Lung microvascular endothelial cell (primary cell): Measurements from ENCODE around the gene AMPD1. TPM values are rescaled to one million over a fixed set of nuclear protein-coding genes. Genes with fewer than 3 reads are reported as not detected.

Experiments used
- DNase-seq, 2 donors: peaks; one replicate each; pipeline versions ENCODE4 v3.0.0 to v3.0.0-alpha.2; 2010; ENCODE audit warnings: low read depth in 2 of 2
- total RNA-seq: library from RNA; depleted of rRNA; stranded (reverse); fragments of >200 nt; gene quantifications from 2 replicates; pipeline ENCODE4 v1.2.1, GENCODE V29; 2014

Gene AMPD1
- not detected in 2 replicates for total RNA-seq

DNA sequence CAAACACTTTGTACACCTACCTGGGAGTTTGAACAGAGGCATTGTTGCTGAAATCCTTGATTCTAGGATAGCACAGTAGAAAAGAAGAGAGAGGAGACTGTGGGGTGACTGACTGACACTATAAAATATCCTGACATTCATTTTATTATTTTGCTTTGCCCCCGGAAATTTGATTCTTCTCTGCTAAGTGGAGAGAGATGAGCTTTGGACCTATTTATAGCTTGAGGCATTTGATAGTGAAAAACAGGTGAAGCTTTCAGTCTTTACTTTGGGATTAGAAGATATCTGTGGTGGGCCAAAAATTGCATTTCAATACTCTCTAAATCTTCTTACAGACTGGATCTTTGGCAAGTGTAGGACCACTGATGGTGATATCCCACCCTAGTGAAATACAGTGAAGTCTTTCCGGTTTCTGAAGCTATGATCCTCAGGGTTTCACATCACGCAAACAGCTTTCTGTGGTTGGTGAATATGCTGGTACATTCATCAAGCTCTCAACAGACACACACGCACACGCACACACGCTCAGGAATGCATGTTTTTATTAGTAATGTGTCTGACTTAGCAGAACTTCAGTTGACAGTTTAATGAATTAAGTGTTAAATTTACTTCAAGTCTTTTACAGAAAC is at the start of gene AMPD1:
TSS of gene AMPD1 (minus strand) at position 117 of the 629 bp plus-strand sequence. CDS start at position 42, 75 bp downstream.
- peak in 1 of 2 donors; percentile 3 for DNase-seq

DNA sequence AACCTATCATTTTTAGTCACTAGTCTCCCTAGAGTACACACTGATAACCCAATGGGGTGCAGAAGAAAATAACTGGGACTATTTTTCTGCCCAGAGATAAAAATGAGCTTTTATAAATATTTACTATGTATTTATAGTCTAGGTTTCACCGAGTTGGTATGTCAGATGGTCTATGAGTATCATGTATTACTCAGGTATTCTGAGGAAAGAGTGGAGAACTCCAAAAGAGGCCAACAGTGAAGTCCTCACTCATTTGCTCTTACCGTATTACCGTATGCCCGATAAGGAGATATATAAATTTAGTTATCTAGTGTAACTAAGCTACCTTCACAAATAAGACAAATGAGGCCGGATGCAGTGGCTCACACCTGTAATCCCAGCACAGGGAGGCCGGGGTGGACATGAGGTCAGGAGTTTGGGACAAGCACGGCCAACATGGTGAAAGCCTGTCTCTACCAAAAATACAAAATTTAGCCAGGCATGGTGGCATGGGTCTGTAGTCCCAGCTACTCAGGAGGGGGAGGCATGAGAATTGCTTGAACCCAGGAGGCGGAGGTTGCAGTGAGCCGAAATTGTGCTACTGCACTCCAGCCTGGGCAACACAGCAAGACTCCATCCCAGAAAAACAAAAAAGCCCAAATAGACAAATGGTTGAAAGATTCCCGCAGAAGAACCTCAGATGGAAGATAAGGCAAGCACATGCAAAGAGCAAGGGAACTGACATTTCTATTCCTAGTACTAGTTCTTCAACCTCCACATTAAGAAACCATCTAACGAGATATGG is 46.8 kb upstream of the AMPD1 start:
- DNase-seq, result no peak

- DNase-seq, result no peak
Observed at GRCh38 chr1:114740331-114740730, 45.0 kb upstream of the AMPD1 start.

DNA sequence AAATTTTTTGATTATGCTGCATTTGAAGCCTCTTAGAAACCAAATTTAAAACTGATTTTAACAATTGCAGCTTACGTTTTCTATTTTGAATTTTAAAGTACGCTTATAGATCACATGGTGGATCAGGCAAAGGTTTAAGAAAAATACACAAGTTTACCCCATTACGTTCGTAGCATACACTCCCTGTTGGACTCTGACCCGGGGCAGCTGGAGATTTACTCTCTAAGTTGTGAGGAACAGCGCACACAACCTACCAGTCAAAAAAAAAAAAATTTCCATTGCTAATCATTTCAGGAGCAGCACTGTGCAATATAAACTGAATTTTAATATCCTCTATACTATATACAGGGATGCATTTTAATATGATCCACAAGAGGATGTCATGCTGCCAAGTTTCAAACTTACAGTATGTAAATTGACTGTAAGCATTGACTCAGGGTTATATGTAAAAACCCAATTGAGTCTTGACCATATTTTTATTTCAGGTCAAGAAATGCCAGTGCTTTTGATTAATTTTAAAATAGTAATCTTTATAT is 42.0 kb upstream of the AMPD1 start:
- DNase-seq, result no peak

DNA sequence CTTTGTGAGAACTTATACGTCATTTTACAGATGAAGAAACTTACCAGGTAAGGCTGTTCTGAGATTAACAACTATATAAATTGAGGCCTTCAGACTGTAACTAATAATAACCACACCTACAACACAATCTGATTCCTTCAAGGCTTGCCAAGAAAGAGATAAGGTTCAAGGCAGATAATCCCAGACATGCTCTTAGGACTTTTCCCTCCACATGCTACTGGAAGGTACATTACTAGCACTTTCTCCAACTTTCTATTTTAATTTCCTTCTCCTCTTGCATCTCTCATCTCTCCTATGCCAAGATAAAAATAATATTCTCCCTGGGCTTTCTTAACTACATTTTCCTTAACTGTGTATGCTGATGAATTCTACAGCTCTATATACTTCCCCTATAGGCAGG is 40.1 kb upstream of the AMPD1 start:
- no peak for DNase-seq

DNA sequence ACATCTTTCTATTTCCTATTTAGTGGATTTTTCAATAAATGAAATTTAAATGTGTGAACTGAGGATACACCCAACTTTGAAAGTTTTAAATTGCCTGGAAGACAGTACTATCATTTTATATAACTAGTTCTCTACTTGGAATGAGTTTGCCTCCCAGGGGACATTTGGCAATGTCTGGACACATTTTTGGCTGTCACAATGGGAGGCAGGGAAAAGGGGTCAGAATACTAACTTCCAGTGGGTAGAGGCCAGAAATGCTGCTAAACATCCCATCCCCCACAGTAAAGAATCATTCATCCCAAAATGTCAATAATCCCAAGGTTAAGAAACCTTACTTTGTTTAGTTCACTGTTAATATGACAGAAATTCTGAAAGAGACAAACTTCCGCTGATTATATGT is 34.4 kb upstream of the AMPD1 start:
- peak in 1 of 2 donors; percentile 18 for DNase-seq

GRCh38 chr1:114728553-114728952 is 33.2 kb upstream of the AMPD1 start:
- no peak for DNase-seq

DNA sequence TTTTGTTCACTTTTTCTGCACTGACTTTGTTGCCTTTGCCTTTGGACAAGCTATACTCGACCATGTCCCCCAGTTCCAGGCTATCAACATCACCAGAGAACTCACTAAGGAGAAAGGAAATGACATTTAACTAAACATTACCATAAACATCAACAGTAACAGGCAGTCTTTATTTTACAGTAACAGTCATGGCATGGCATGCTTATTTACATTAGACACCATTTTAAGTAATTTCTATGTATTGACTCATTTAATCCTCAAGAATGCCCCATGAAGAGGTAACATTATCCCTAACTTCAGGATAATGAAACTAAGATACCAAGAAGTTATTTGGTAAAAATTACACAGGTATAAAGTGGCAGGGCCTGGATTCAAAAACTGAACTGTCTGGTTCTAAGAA is 29.9 kb upstream of the AMPD1 start:
- DNase-seq, result no peak

DNA sequence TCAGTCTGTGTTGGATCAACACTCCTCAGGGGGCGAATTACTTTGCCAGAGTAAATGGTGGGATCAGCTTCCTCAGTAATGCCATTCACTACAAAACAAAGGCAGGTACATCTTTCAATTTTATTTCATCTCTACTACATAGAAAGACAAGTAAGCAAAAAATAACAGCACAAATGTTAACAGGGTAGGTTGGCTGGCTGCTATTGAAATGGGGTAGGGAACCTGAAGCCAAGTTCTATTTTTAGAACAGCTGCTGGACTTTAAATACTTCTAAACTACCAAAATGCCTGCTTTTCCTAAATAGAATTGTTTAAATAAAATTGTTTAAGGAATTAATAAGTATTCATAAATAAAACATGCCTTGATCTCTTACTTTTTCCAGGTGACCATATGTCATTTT is 28.6 kb upstream of the AMPD1 start:
- no peak for DNase-seq

GRCh38 chr1:114723457-114723856 is 28.1 kb upstream of the AMPD1 start:
- DNase-seq, result no peak

DNA sequence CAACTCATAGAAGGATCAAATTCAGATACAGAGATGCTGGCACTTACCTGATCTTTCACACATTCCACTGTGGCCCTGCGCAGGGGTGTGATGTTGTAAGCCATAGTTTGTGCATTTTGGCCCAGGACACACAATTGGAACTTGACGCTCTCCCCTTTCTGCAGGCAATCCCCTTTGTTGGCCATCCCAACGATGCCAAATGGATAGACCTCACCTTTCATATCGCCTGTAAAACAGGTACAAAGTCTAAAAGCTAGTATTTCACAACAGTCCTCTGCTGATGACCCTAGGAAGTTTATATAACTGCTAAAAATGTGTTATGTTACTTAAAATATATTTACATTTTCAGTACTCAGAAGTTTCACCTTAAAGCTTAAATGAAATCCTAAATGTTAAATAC is 25.1 kb upstream of the AMPD1 start:
- no peak for DNase-seq

- no peak for DNase-seq
Observed at GRCh38 chr1:114719424-114719787, 24.1 kb upstream of the AMPD1 start.

DNA sequence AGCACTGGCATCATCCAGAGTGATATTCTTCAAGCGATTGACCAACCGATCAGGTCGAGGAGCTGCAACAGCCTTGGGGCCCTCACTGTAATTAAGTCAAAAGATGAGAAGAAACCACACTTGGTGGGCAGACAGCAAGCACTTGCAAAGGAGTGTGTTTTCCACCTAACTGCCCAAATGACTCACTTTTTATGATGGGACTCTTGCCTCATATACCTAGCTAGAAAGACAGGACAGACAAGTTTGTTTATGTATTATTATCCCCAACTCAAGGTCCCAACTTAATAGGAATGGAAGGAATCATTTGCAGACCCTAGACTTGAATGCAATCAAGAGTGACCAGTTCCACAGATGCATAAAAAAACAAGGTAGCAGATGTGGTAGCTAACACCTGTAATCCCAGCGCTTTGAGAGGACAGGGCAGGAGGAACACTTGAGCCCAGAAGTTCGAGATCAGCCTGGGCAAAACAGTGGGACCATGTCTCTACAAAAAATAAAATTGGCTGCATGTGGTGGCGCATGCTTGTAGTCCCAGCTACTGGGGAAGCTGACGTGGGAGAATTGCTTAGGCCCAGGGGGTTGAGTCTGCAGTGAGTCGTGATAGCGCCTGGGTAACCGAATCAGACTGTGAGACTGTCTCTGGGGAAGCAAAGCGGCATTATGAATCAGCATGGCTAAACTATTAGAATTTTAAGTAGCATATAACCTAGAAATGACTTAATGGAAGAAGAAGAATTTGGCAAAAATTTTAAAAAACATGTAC is 23.5 kb upstream of the AMPD1 start:
- peak in 1 of 2 donors; percentile 20 for DNase-seq

DNA sequence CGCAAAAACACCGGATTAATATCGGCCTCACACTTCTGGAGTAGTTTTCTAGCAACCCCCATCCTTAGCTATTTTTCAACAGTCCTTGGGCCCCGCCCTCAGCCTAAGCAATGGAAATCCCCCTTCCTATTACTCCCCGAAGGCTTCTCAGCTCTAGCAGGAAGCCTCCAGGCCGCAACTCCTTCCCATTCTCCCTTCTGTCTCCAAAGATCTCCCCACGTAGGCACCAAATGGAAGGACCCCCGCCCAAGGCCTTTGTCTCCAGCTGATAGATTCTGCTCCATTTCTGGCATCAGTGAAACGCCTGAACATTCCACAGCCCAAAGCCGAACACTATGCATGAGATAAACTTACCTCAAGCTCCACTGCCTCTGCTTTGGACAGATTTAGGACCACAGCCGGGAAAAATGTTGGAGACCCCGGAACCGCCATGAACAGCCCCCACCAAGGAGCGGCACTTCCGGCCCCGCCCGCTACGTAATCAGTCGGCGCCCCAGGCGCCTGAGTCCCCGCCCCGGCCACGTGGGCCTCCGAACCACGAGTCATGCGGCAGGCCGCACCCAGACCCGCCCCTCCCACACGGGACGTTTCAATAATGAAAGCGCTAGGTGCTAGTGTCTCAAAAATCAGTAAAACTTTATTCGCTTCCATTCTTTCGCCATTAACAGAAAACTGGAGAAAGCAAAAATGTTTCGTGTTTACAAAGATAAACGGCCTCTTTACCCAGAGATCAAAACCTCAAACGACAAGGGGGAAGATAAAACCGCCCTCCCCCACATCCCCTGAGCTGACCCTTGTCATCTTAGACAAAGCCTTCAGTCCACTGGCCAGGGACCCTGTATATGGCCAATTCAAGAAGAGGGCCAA is 21.2 kb upstream of the AMPD1 start, which contains the start of gene NRAS:
TSS of gene NRAS (minus strand) at position 468 of the 867 bp plus-strand sequence. CDS start 611 bp downstream, outside the sequence.
- peak; percentile 94 to 96 for DNase-seq

DNA sequence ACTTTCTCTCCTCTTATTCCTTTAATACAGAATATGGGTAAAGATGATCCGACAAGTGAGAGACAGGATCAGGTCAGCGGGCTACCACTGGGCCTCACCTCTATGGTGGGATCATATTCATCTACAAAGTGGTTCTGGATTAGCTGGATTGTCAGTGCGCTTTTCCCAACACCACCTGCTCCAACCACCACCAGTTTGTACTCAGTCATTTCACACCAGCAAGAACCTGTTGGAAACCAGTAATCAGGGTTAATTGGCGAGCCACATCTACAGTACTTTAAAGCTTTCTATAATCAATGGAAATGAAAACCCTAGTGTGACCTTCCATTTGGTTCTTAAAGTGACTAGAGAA is 20.6 kb upstream of the AMPD1 start:
- DNase-seq, result peak in 1 of 2 donors; percentile 35

DNA sequence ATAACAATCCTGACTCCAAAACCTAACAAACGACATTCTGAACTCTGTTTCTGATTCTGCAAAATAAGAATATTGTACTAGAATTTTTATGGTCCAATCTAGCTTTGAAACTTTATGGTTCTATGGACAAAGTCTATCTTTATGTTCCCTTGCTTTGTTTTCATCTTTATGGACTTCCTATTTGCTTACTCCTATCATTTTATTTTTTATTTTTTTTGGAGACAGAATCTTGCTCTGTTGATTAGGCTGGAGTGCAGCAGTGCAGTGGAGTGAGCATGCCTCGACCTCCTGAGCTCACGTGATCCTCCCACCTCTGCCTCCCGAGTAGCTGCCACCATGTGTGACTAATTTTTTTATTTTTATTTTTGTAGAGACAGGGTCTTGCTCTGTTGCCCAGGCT is 17.6 kb upstream of the AMPD1 start:
- no peak for DNase-seq

- DNase-seq, result no peak
Observed at GRCh38 chr1:114710360-114710759, 15.0 kb upstream of the AMPD1 start.

DNA sequence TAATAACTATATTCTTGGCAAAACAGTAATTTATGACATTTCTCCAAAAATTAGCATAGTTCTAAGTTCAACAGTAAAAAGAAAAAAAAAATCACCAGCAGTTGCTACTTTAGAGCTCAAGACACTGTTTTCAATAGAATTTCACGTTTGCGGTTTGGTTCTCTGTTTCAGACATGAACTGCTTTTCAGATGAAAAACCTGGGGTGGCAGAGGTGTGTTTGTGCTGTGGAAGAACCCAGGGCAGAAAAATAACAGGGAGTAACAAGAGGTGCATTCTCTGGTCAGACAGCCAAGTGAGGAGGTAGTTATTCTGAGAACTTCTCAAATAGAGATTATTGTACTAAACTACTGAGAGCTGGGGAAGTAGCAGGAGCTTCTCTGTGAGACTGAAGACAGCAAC is 12.3 kb upstream of the AMPD1 start:
- DNase-seq, result no peak

- DNase-seq, result no peak
Observed at GRCh38 chr1:114703242-114703641, 7.9 kb upstream of the AMPD1 start.

GRCh38 chr1:114702737-114703136 is 7.4 kb upstream of the AMPD1 start:
- DNase-seq, result no peak

GRCh38 chr1:114701931-114702330 is 6.6 kb upstream of the AMPD1 start:
- no peak for DNase-seq
